ENCODE data around the gene ISG15. TPM values are rescaled to one million over a fixed set of nuclear protein-coding genes. Genes with fewer than 3 reads are reported as not detected.
A peak's percentile ranks its signal among the peaks of the same experiment; 100 is the strongest.

The ISG15 gene
- total and polyA plus RNA-seq, 9 of the 15 experiments (the other 6 are each of a cell fraction or from before 2014, with no cell fraction given) = 0.40 to 58.3 (median 12.2) TPM

- TF ChIP-seq TFAP4 (CRISPR knock-in tag; IDR thresholded peaks at IDR 0.05; ENCODE audit: borderline replicate concordance) (peak; percentile 96), MAFG (tag; conservative IDR thresholded peaks at IDR 0.05) (no peak), IRF9 (tag; IDR thresholded peaks at IDR 0.05) (peak; percentile 39; the same call in 1 of the 2 replicates), NFE2 (IDR thresholded peaks at IDR 0.05; ENCODE audit: low read depth) (no peak), ZNF764 (CRISPR knock-in tag; IDR thresholded peaks at IDR 0.05; ENCODE audit: low read depth) (no peak), HINFP (tag; conservative IDR thresholded peaks at IDR 0.05; ENCODE audit: low read depth) (no peak), ZHX1 (conservative IDR thresholded peaks at IDR 0.05; ENCODE audit: low read length) (0 out of 2 replicates have a peak, but pooled peaks have one; percentile 62), ZNF655 (CRISPR knock-in tag; IDR thresholded peaks at IDR 0.05) (no peak), NRF1 (conservative IDR thresholded peaks at IDR 0.05 in 1 of 2, IDR thresholded peaks at IDR 0.05 in 1 of 2) (peak; percentile 66 to 77), LARP7 (IDR thresholded peaks at IDR 0.05) (no peak), ZNF75A (CRISPR knock-in tag; IDR thresholded peaks at IDR 0.05) (no peak), EWSR1 (IDR thresholded peaks at IDR 0.05; ENCODE audit: borderline replicate concordance, low read depth, partially characterized antibody) (no peak), IRF1 (CRISPR knock-in tag; IDR thresholded peaks at IDR 0.05; ENCODE audit: borderline replicate concordance) (0 out of 2 replicates have a peak, but pooled peaks have one; percentile 68)
- TF ChIP-seq, protein P1, sequence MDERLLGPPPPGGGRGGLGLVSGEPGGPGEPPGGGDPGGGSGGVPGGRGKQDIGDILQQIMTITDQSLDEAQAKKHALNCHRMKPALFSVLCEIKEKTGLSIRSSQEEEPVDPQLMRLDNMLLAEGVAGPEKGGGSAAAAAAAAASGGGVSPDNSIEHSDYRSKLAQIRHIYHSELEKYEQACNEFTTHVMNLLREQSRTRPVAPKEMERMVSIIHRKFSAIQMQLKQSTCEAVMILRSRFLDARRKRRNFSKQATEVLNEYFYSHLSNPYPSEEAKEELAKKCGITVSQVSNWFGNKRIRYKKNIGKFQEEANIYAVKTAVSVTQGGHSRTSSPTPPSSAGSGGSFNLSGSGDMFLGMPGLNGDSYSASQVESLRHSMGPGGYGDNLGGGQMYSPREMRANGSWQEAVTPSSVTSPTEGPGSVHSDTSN (CRISPR knock-in tag; IDR thresholded peaks at IDR 0.05; ENCODE audit: low read depth) = no peak
- TF ChIP-seq, protein P1 (tag; conservative IDR thresholded peaks at IDR 0.05; ENCODE audit: low read depth) = no peak
These were observed 12.8 kb upstream of the ISG15 start (continued) for GRCh38 chr1:1000357-1001056.
